Keratinocyte (primary cell): ENCODE measurements around the gene DSCAML1. TPM values are rescaled to one million over a fixed set of nuclear protein-coding genes. Genes with fewer than 3 reads are reported as not detected.

Source experiments
- DNase-seq: peaks from one replicate; pipeline ENCODE4 v3.0.0-alpha.2; 2011; ENCODE audit warnings: low read depth, missing footprints, low spot score
- FAIRE-seq: peaks from 2 replicates; lab custom pipeline; 2011; peaks lifted over from hg19 to GRCh38; lab: Jason Lieb, UNC
- H2AFZ ChIP-seq: 2 replicates; pipeline ENCODE4 v1.6.0; 2012; ENCODE audit warnings: low read length, control low read depth, inconsistent platforms; ENCODE audit not compliant: control insufficient read depth
- H3K27ac ChIP-seq: 2 replicates; pipeline ENCODE4 v1.5.1; 2011; ENCODE audit warnings: low read length; ENCODE audit not compliant: control insufficient read depth, insufficient read depth
- H3K27me3 ChIP-seq: 3 replicates; pipeline ENCODE4 v1.6.0; 2011; ENCODE audit warnings: low read length; ENCODE audit not compliant: control insufficient read depth, insufficient read depth; ENCODE audit errors: extremely low read depth
- H3K36me3 ChIP-seq, 2 experiments: 2 replicates in 1 of 2; 3 replicates in 1 of 2; pipeline ENCODE4 v1.5.1; 2011; ENCODE audit warnings: low read length in 2 of 2, mild to moderate bottlenecking in 1 of 2; ENCODE audit not compliant: control insufficient read depth in 2 of 2, insufficient read depth in 2 of 2; ENCODE audit errors: extremely low read depth in 1 of 2
- H3K4me1 ChIP-seq: 3 replicates; pipeline ENCODE4 v1.5.1; 2011; ENCODE audit warnings: low read length; ENCODE audit not compliant: control insufficient read depth, insufficient read depth; ENCODE audit errors: extremely low read depth
- H3K4me2 ChIP-seq: 3 replicates; pipeline ENCODE4 v1.6.0; 2011; ENCODE audit warnings: low read depth, low read length; ENCODE audit not compliant: control insufficient read depth, insufficient read depth; ENCODE audit errors: extremely low read depth
- H3K4me3 ChIP-seq, 3 experiments: fragments of 200-600 bp in 1 of 3; sonication (generic) in 1 of 3; 2 replicates in 2 of 3; 3 replicates in 1 of 3; pipeline ENCODE4 v1.5.1; 2011 to 2016; ENCODE audit warnings: low read length in 3 of 3, mild to moderate bottlenecking in 3 of 3, control low read depth in 2 of 3, inconsistent platforms in 1 of 3, low read depth in 1 of 3, mixed read lengths in 1 of 3, mixed run types in 1 of 3, moderate library complexity in 1 of 3; ENCODE audit not compliant: control insufficient read depth in 2 of 3, insufficient read depth in 2 of 3; ENCODE audit errors: extremely low read depth in 1 of 3
- H3K79me2 ChIP-seq: 2 replicates; pipeline ENCODE4 v1.6.0; 2012; ENCODE audit warnings: low read length; ENCODE audit not compliant: control insufficient read depth, insufficient read depth
- H3K9ac ChIP-seq: 3 replicates; pipeline ENCODE4 v1.6.0; 2011; ENCODE audit warnings: low read length; ENCODE audit not compliant: control insufficient read depth, insufficient read depth; ENCODE audit errors: extremely low read depth
- H3K9me1 ChIP-seq: 3 replicates; pipeline ENCODE4 v1.6.0; 2011; ENCODE audit warnings: low read length; ENCODE audit not compliant: control insufficient read depth, insufficient read depth; ENCODE audit errors: extremely low read depth
- H3K9me3 ChIP-seq: 2 replicates; pipeline ENCODE4 v1.5.1; 2012; ENCODE audit warnings: low read depth, low read length; ENCODE audit not compliant: control insufficient read depth
- H4K20me1 ChIP-seq: 3 replicates; pipeline ENCODE4 v1.6.0; 2011; ENCODE audit warnings: low read length; ENCODE audit not compliant: control insufficient read depth, insufficient read depth; ENCODE audit errors: extremely low read depth
- CTCF ChIP-seq, 3 experiments: IDR thresholded peaks in 1 of 3; conservative IDR thresholded peaks in 1 of 3; optimal IDR thresholded peaks in 1 of 3; 2 replicates in 2 of 3; 3 replicates in 1 of 3; pipeline versions ENCODE3 to v1.5.1; 2011; ENCODE audit warnings: low read length in 3 of 3, mild to moderate bottlenecking in 3 of 3, moderate library complexity in 2 of 3, control low read depth in 1 of 3, inconsistent platforms in 1 of 3; ENCODE audit not compliant: insufficient read depth in 2 of 3; ENCODE audit errors: extremely low read depth in 1 of 3
- EZH2 ChIP-seq: IDR thresholded peaks from one replicate; pipeline ENCODE4 v1.6.1; 2012; ENCODE audit warnings: inconsistent platforms, mild to moderate bottlenecking, low read length, moderate library complexity
- dilution Hi-C: fragments of 300-500 bp; cut with MboI; formaldehyde crosslinking; loops from one replicate; pipeline ENCODE4 v1.7.0; 2020; ENCODE audit warnings: low sequenced_read_pairs; ENCODE audit not compliant: extremely low pct_ligation_motif_present
- polyA plus RNA-seq, 5 experiments: library from polyadenylated mRNA; depleted of rRNA in 3 of 5; stranded (reverse) in 3 of 5; stranded (forward) in 1 of 5; unstranded in 1 of 5; fragments of >200 nt; gene quantifications; 1 replicate in 1 of 5; 2 replicates in 3 of 5; 3 replicates in 1 of 5; pipeline versions ENCODE4 v1.2.1 to v1.2.3, GENCODE V29; 2011 to 2012; ENCODE audit warnings: missing spikeins in 2 of 5, low read depth in 1 of 5, low replicate concordance in 1 of 5

The DSCAML1 gene
- polyA plus RNA-seq, 1 donor (not counting 4 experiments of a cell fraction or from before 2014, with no cell fraction given), result not detected

DNA sequence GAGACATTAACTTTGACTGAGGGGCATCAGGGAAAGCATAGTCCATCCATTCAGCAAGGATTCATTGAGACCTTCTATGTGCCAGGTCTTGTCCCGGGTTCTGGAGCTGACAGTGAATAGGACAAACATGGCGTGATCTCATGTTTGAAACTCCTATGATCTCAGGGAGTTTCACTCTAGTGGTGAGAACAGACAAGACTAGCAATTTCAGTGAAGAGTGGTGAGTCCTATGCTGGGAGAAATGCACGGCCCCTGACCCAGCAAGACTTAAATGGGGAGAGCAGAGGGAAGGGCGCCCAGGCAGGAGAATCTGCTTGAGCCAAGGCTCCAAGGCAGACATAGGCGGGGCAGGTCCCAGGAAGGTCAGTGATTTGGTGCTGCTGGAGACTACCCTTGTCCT lies 313.6 kb downstream of the DSCAML1 start:
- Histone ChIP-seq H4K20me1 (no peaks in the 10 kb centered on the region), H3K36me3 (no peaks in the 10 kb centered on the region), H3K4me3 (no peak overlapping the region), H3K4me2 (no peak overlapping the region), H3K27ac (no peak overlapping the region), H3K27me3 (peaks cover 27% of the 10 kb centered on the region), H3K79me2 (no peaks in the 10 kb centered on the region), H2AFZ (no peak overlapping the region), H3K9me3 (no peaks in the 10 kb centered on the region), H3K9ac (no peak overlapping the region), H3K4me1 (no peaks in the 10 kb centered on the region), H3K9me1 (no peaks in the 10 kb centered on the region)
- FAIRE-seq (no peak), DNase-seq (no peak)
- no peak for TF ChIP-seq EZH2
- TF ChIP-seq CTCF (optimal IDR thresholded peaks at IDR 0.05 in 1 of 3, IDR thresholded peaks at IDR 0.05 in 1 of 3, conservative IDR thresholded peaks at IDR 0.05 in 1 of 3; ENCODE audit: extremely low read depth in 1 of 3, insufficient read depth in 2 of 3, low read length in 3 of 3), result no peak
- dilution Hi-C loops, result no loop called here

GRCh38 chr11:117482881-117483280 lies 314.1 kb downstream of the DSCAML1 start:
- Histone ChIP-seq H3K27ac (no peak overlapping the region), H3K9me1 (no peaks in the 10 kb centered on the region), H2AFZ (no peak overlapping the region), H3K4me1 (no peaks in the 10 kb centered on the region), H3K4me3 (no peak overlapping the region), H3K79me2 (no peaks in the 10 kb centered on the region), H3K36me3 (no peaks in the 10 kb centered on the region), H3K9ac (no peak overlapping the region), H4K20me1 (no peaks in the 10 kb centered on the region), H3K9me3 (no peaks in the 10 kb centered on the region), H3K27me3 (peaks cover 23% of the 10 kb centered on the region), H3K4me2 (no peak overlapping the region)
- TF ChIP-seq EZH2 (no peak), CTCF (optimal IDR thresholded peaks at IDR 0.05 in 1 of 3, IDR thresholded peaks at IDR 0.05 in 1 of 3, conservative IDR thresholded peaks at IDR 0.05 in 1 of 3; ENCODE audit: extremely low read depth in 1 of 3, insufficient read depth in 2 of 3, low read length in 3 of 3) (no peak)
- FAIRE-seq, result no peak
- DNase-seq, result no peak
- dilution Hi-C loops, result no loop called here
